ENCODE data around the gene HOXC4.

HOXC4 gene

DNA sequence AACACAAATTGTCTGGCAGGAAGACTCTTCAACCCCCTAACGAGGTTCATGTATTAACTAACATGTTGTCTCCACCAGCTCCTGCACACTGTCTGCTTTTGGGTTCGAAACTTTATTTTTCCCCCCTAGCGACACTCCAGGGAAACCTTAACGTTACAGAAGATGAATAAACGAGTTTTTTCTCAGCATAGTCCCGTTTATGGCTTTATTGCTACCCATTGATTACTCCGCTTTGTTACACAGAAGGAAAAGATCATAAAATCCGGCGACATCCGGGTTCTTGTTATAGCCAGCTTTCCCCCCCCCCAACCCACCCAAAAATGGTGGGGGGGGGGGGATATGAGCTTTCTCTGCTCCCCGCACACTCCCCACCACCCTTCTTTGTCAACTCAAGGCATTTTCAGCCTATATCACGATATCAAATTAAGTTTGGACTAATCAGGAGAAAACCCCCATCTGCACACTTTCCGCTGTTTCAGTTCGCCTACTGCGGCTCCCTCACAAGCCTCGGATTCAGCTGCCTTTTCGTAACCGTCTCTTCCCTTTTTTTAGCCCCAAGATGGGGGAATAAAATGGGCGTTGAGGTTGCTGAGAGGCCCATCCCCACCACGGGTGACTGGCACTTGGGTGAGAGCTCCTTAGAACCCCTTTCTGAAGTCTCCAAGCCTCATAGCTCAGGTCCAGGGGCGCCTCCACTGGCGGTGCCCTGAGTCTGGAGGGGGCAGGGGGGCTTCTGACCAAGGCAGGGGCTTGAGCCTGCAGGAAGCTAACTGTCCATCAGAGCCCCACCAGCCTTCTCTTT lies 26.8 kb upstream of the HOXC4 start:
- no peak for TF ChIP-seq CTCF (IDR thresholded peaks at IDR 0.05; ENCODE audit: insufficient read depth, low read length, missing control alignments)
- no peak for DNase-seq (ENCODE audit: low read depth, low spot score)
- ChIA-PET CTCF (interaction anchor here (0.9 to 23.4 kb wide), 9 partner anchors 10 to 342 kb away, joined by 3 to 908 read pairs (median 4); partner anchors contain the start of genes HOXC8, HOXC9 and SMUG1), POLR2A (interaction anchor here (0.5 to 3.9 kb wide), 5 partner anchors 10 to 36 kb away, joined by 3 to 28 read pairs (median 6); partner anchors contain the start of gene HOXC8)
- peak overlapping the region; percentile 39 for H3K4me3 ChIP-seq (ENCODE audit: low read depth, low read length)

- DNase-seq (ENCODE audit: low read depth, low spot score), result no peak
- no peak for TF ChIP-seq CTCF (IDR thresholded peaks at IDR 0.05; ENCODE audit: insufficient read depth, low read length, missing control alignments)
- peak overlapping the region; percentile 39 for H3K4me3 ChIP-seq (ENCODE audit: low read depth, low read length)
- ChIA-PET CTCF (interaction anchor here (0.9 to 23.4 kb wide), 8 partner anchors 9 to 297 kb away, joined by 3 to 908 read pairs (median 4); partner anchors contain the start of genes HOXC8, HOXC9 and SMUG1), POLR2A (interaction anchor here (1.4 to 3.9 kb wide), 5 partner anchors 10 to 36 kb away, joined by 6 to 28 read pairs (median 8); partner anchors contain the start of genes HOXC8 and HOXC9)
Observed at GRCh38 chr12:54027442-54027786, 26.2 kb upstream of the HOXC4 start.

DNA sequence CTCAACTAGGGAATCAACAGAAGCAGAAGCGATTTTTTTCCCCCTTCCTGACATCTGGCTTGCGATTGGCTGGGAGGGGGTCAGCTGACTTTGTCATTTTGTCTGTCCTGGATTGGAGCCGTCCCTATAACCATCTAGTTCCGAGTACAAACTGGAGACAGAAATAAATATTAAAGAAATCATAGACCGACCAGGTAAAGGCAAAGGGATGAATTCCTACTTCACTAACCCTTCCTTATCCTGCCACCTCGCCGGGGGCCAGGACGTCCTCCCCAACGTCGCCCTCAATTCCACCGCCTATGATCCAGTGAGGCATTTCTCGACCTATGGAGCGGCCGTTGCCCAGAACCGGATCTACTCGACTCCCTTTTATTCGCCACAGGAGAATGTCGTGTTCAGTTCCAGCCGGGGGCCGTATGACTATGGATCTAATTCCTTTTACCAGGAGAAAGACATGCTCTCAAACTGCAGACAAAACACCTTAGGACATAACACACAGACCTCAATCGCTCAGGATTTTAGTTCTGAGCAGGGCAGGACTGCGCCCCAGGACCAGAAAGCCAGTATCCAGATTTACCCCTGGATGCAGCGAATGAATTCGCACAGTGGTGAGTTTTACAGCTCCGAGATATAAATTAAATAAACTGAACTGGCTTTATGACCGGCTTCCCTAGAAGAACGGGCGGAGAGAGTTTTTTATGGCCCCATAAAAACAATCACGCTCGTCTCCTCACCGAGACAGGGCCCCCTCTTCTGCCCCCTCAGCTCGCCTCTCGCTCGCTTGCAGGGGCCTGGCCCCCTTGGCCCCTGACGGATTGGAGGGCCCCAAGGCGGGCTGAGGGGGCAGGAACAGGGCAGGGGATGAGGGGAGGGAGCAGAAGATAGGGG lies 25.1 kb upstream of the HOXC4 start, which contains the start of gene HOXC6:
Gene HOXC6 (plus strand): TSS at position 127 of the 888 bp plus-strand sequence. CDS start 82 bp downstream, at position 209.
- POLR2A ChIA-PET, result interaction anchor here (1.1 to 3.9 kb wide), 6 partner anchors 11 to 37 kb away, joined by 3 to 28 read pairs (median 7); partner anchors contain the start of genes HOXC8 and HOXC9
- H3K4me3 ChIP-seq (ENCODE audit: low read depth, low read length), result peak within 1 kb of the TSS; percentile 60

DNA sequence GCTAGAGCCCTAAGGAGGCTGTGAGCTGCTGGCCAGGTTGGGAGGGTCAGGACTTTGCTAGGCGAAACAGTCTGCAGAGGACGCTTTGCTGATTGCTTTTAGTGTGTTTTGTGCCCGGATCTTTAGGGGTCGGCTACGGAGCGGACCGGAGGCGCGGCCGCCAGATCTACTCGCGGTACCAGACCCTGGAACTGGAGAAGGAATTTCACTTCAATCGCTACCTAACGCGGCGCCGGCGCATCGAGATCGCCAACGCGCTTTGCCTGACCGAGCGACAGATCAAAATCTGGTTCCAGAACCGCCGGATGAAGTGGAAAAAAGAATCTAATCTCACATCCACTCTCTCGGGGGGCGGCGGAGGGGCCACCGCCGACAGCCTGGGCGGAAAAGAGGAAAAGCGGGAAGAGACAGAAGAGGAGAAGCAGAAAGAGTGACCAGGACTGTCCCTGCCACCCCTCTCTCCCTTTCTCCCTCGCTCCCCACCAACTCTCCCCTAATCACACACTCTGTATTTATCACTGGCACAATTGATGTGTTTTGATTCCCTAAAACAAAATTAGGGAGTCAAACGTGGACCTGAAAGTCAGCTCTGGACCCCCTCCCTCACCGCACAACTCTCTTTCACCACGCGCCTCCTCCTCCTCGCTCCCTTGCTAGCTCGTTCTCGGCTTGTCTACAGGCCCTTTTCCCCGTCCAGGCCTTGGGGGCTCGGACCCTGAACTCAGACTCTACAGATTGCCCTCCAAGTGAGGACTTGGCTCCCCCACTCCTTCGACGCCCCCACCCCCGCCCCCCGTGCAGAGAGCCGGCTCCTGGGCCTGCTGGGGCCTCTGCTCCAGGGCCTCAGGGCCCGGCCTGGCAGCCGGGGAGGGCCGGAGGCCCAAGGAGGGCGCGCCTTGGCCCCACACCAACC lies 23.9 kb upstream of the HOXC4 start:
- TF ChIP-seq CTCF (IDR thresholded peaks at IDR 0.05; ENCODE audit: insufficient read depth, low read length, missing control alignments), result no peak
- DNase-seq (ENCODE audit: low read depth, low spot score), result no peak
- H3K4me3 ChIP-seq (ENCODE audit: low read depth, low read length), result peak overlapping the region; percentile 60
- CTCF ChIA-PET, result interaction anchor here (0.6 to 23.4 kb wide), 6 partner anchors 22 to 168 kb away, joined by 3 to 908 read pairs (median 13); partner anchors contain the start of genes HOXC10, HOXC4, HOXC8 and HOXC9
- POLR2A ChIA-PET, result interaction anchor here (1.4 to 5.0 kb wide), 3 partner anchors 13 to 30 kb away, joined by 4 to 34 read pairs (median 28); partner anchors contain the start of gene HOXC9

More for the DNA sequence above, 25.1 kb upstream of the HOXC4 start, which contains the start of gene HOXC6:
- DNase-seq (ENCODE audit: low read depth, low spot score), result no peak
- CTCF ChIA-PET, result interaction anchor here (1.7 to 23.4 kb wide), 3 partner anchors 8 to 169 kb away, joined by 5 to 908 read pairs (median 385); partner anchors contain the start of genes HOXC8, HOXC9 and SMUG1
- TF ChIP-seq CTCF (IDR thresholded peaks at IDR 0.05; ENCODE audit: insufficient read depth, low read length, missing control alignments), result no peak

DNA sequence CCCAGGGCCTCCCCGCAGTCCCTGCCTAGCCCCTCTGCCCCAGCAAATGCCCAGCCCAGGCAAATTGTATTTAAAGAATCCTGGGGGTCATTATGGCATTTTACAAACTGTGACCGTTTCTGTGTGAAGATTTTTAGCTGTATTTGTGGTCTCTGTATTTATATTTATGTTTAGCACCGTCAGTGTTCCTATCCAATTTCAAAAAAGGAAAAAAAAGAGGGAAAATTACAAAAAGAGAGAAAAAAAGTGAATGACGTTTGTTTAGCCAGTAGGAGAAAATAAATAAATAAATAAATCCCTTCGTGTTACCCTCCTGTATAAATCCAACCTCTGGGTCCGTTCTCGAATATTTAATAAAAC lies 23.2 kb upstream of the HOXC4 start:
- no peak for DNase-seq (ENCODE audit: low read depth, low spot score)
- ChIA-PET POLR2A (interaction anchor here (1.0 to 5.0 kb wide), 4 partner anchors 13 to 31 kb away, joined by 3 to 34 read pairs (median 4); partner anchors contain the start of gene HOXC9), CTCF (interaction anchor here (1.2 to 23.4 kb wide), 10 partner anchors 8 to 186 kb away, joined by 3 to 908 read pairs (median 16); partner anchors contain the start of genes HOXC10, HOXC4, HOXC8 and HOXC9)
- H3K4me3 ChIP-seq (ENCODE audit: low read depth, low read length), result peak overlapping the region; percentile 60
- no peak for TF ChIP-seq CTCF (IDR thresholded peaks at IDR 0.05; ENCODE audit: insufficient read depth, low read length, missing control alignments)

Data from AG04449 (cell line).